Mononuclear cell (primary cell): ENCODE data around the gene DCAKD. TPM values are rescaled to one million over a fixed set of nuclear protein-coding genes. Genes with fewer than 3 reads are reported as not detected.

Experiments used
- H3K27me3 ChIP-seq: 2 replicates; pipeline ENCODE4 v1.6.0; 2011; ENCODE audit warnings: low read length, control low read depth; ENCODE audit not compliant: insufficient read depth
- H3K4me1 ChIP-seq: 2 replicates; pipeline ENCODE4 v1.5.1; 2011; ENCODE audit warnings: mild to moderate bottlenecking, low read length, control low read depth; ENCODE audit not compliant: insufficient read depth
- H3K4me3 ChIP-seq: 2 replicates; pipeline ENCODE4 v1.5.1; 2011; ENCODE audit warnings: mild to moderate bottlenecking, low read length, moderate library complexity
- H3K9me3 ChIP-seq: 2 replicates; pipeline ENCODE4 v1.5.1; 2011; ENCODE audit warnings: low read depth, mild to moderate bottlenecking, control low read depth, low read length
- total RNA-seq: library from RNA; depleted of rRNA; stranded (reverse); fragments of >200 nt; gene quantifications from one replicate; pipeline ENCODE4 v1.2.3, GENCODE V29; 2012

DCAKD gene
- total RNA-seq, 1 donor: 8.9 TPM

- peaks cover 25% of the 10 kb centered on the region for H3K4me1 ChIP-seq
- no peaks in the 10 kb centered on the region for H3K9me3 ChIP-seq
- no peak overlapping the region for H3K4me3 ChIP-seq
- no peaks in the 10 kb centered on the region for H3K27me3 ChIP-seq
Measured at GRCh38 chr17:45048795-45049563, 2.5 kb downstream of the DCAKD start.

GRCh38 chr17:45046537-45047125, 4.8 kb downstream of the DCAKD start:
- Histone ChIP-seq H3K9me3 (no peaks in the 10 kb centered on the region), H3K27me3 (no peaks in the 10 kb centered on the region), H3K4me1 (peaks cover 18% of the 10 kb centered on the region), H3K4me3 (no peak overlapping the region)

GRCh38 chr17:45043813-45044540, 7.5 kb downstream of the DCAKD start:
- Histone ChIP-seq H3K4me1 (peaks cover 2% of the 10 kb centered on the region), H3K9me3 (no peaks in the 10 kb centered on the region), H3K4me3 (no peak overlapping the region), H3K27me3 (no peaks in the 10 kb centered on the region)

GRCh38 chr17:45042346-45043120, 8.9 kb downstream of the DCAKD start:
- no peaks in the 10 kb centered on the region for H3K4me1 ChIP-seq
- no peaks in the 10 kb centered on the region for H3K9me3 ChIP-seq
- no peak overlapping the region for H3K4me3 ChIP-seq

GRCh38 chr17:45040459-45040858, 11.0 kb downstream of the DCAKD start:
- H3K9me3 ChIP-seq: no peaks in the 10 kb centered on the region
- H3K4me1 ChIP-seq: no peaks in the 10 kb centered on the region
- H3K4me3 ChIP-seq: no peak overlapping the region
- no peaks in the 10 kb centered on the region for H3K27me3 ChIP-seq

More at GRCh38 chr17:45042346-45043120, 8.9 kb downstream of the DCAKD start:
- H3K27me3 ChIP-seq: no peaks in the 10 kb centered on the region

GRCh38 chr17:45038728-45039634, 12.5 kb downstream of the DCAKD start:
- Histone ChIP-seq H3K27me3 (no peaks in the 10 kb centered on the region), H3K4me3 (no peak overlapping the region), H3K9me3 (no peaks in the 10 kb centered on the region), H3K4me1 (no peaks in the 10 kb centered on the region)

GRCh38 chr17:45036691-45037090, 14.7 kb downstream of the DCAKD start:
- Histone ChIP-seq H3K27me3 (no peaks in the 10 kb centered on the region), H3K4me3 (no peak overlapping the region), H3K4me1 (no peaks in the 10 kb centered on the region), H3K9me3 (no peaks in the 10 kb centered on the region)

GRCh38 chr17:45035848-45036247, 15.6 kb downstream of the DCAKD start:
- Histone ChIP-seq H3K27me3 (no peaks in the 10 kb centered on the region), H3K9me3 (no peaks in the 10 kb centered on the region), H3K4me1 (no peaks in the 10 kb centered on the region), H3K4me3 (no peak overlapping the region)

GRCh38 chr17:45034599-45034998, 16.8 kb downstream of the DCAKD start:
- H3K4me3 ChIP-seq: no peak overlapping the region
- no peaks in the 10 kb centered on the region for H3K9me3 ChIP-seq
- no peaks in the 10 kb centered on the region for H3K27me3 ChIP-seq
- H3K4me1 ChIP-seq: no peaks in the 10 kb centered on the region

GRCh38 chr17:45032174-45032541, 19.3 kb downstream of the DCAKD start:
- no peaks in the 10 kb centered on the region for H3K27me3 ChIP-seq
- H3K4me3 ChIP-seq: no peak overlapping the region
- H3K9me3 ChIP-seq: no peaks in the 10 kb centered on the region
- no peaks in the 10 kb centered on the region for H3K4me1 ChIP-seq

GRCh38 chr17:45031231-45032173, 19.9 kb downstream of the DCAKD start:
- Histone ChIP-seq H3K9me3 (no peaks in the 10 kb centered on the region), H3K27me3 (no peaks in the 10 kb centered on the region), H3K4me3 (no peak overlapping the region), H3K4me1 (no peaks in the 10 kb centered on the region)

- Histone ChIP-seq H3K9me3 (no peaks in the 10 kb centered on the region), H3K4me3 (no peak overlapping the region), H3K4me1 (no peaks in the 10 kb centered on the region), H3K27me3 (no peaks in the 10 kb centered on the region)
Measured at GRCh38 chr17:45030733-45031132, 20.7 kb downstream of the DCAKD start.

GRCh38 chr17:45029758-45030423, 21.5 kb downstream of the DCAKD start:
- Histone ChIP-seq H3K27me3 (no peaks in the 10 kb centered on the region), H3K9me3 (no peaks in the 10 kb centered on the region)

More at GRCh38 chr17:45029758-45030423, 21.5 kb downstream of the DCAKD start:
- no peak overlapping the region for H3K4me3 ChIP-seq
- H3K4me1 ChIP-seq: no peaks in the 10 kb centered on the region
